Keratinocyte (primary cell): ENCODE data around the gene NR6A1. TPM values are rescaled to one million over a fixed set of nuclear protein-coding genes. Genes with fewer than 3 reads are reported as not detected.

Experiments used
- DNase-seq: peaks from one replicate; pipeline ENCODE4 v3.0.0-alpha.2; 2011; ENCODE audit warnings: low read depth, missing footprints, low spot score
- FAIRE-seq: peaks from 2 replicates; lab custom pipeline; 2011; peaks lifted over from hg19 to GRCh38; lab: Jason Lieb, UNC
- H2AFZ ChIP-seq: 2 replicates; pipeline ENCODE4 v1.6.0; 2012; ENCODE audit warnings: low read length, control low read depth, inconsistent platforms; ENCODE audit not compliant: control insufficient read depth
- H3K27ac ChIP-seq: 2 replicates; pipeline ENCODE4 v1.5.1; 2011; ENCODE audit warnings: low read length; ENCODE audit not compliant: control insufficient read depth, insufficient read depth
- H3K27me3 ChIP-seq: 3 replicates; pipeline ENCODE4 v1.6.0; 2011; ENCODE audit warnings: low read length; ENCODE audit not compliant: control insufficient read depth, insufficient read depth; ENCODE audit errors: extremely low read depth
- H3K36me3 ChIP-seq, 2 experiments: 2 replicates in 1 of 2; 3 replicates in 1 of 2; pipeline ENCODE4 v1.5.1; 2011; ENCODE audit warnings: low read length in 2 of 2, mild to moderate bottlenecking in 1 of 2; ENCODE audit not compliant: control insufficient read depth in 2 of 2, insufficient read depth in 2 of 2; ENCODE audit errors: extremely low read depth in 1 of 2
- H3K4me1 ChIP-seq: 3 replicates; pipeline ENCODE4 v1.5.1; 2011; ENCODE audit warnings: low read length; ENCODE audit not compliant: control insufficient read depth, insufficient read depth; ENCODE audit errors: extremely low read depth
- H3K4me2 ChIP-seq: 3 replicates; pipeline ENCODE4 v1.6.0; 2011; ENCODE audit warnings: low read depth, low read length; ENCODE audit not compliant: control insufficient read depth, insufficient read depth; ENCODE audit errors: extremely low read depth
- H3K4me3 ChIP-seq, 3 experiments: fragments of 200-600 bp in 1 of 3; sonication (generic) in 1 of 3; 2 replicates in 2 of 3; 3 replicates in 1 of 3; pipeline ENCODE4 v1.5.1; 2011 to 2016; ENCODE audit warnings: low read length in 3 of 3, mild to moderate bottlenecking in 3 of 3, control low read depth in 2 of 3, inconsistent platforms in 1 of 3, low read depth in 1 of 3, mixed read lengths in 1 of 3, mixed run types in 1 of 3, moderate library complexity in 1 of 3; ENCODE audit not compliant: control insufficient read depth in 2 of 3, insufficient read depth in 2 of 3; ENCODE audit errors: extremely low read depth in 1 of 3
- H3K79me2 ChIP-seq: 2 replicates; pipeline ENCODE4 v1.6.0; 2012; ENCODE audit warnings: low read length; ENCODE audit not compliant: control insufficient read depth, insufficient read depth
- H3K9ac ChIP-seq: 3 replicates; pipeline ENCODE4 v1.6.0; 2011; ENCODE audit warnings: low read length; ENCODE audit not compliant: control insufficient read depth, insufficient read depth; ENCODE audit errors: extremely low read depth
- H3K9me1 ChIP-seq: 3 replicates; pipeline ENCODE4 v1.6.0; 2011; ENCODE audit warnings: low read length; ENCODE audit not compliant: control insufficient read depth, insufficient read depth; ENCODE audit errors: extremely low read depth
- H3K9me3 ChIP-seq: 2 replicates; pipeline ENCODE4 v1.5.1; 2012; ENCODE audit warnings: low read depth, low read length; ENCODE audit not compliant: control insufficient read depth
- H4K20me1 ChIP-seq: 3 replicates; pipeline ENCODE4 v1.6.0; 2011; ENCODE audit warnings: low read length; ENCODE audit not compliant: control insufficient read depth, insufficient read depth; ENCODE audit errors: extremely low read depth
- CTCF ChIP-seq, 3 experiments: IDR thresholded peaks in 1 of 3; conservative IDR thresholded peaks in 1 of 3; optimal IDR thresholded peaks in 1 of 3; 2 replicates in 2 of 3; 3 replicates in 1 of 3; pipeline versions ENCODE3 to v1.5.1; 2011; ENCODE audit warnings: low read length in 3 of 3, mild to moderate bottlenecking in 3 of 3, moderate library complexity in 2 of 3, control low read depth in 1 of 3, inconsistent platforms in 1 of 3; ENCODE audit not compliant: insufficient read depth in 2 of 3; ENCODE audit errors: extremely low read depth in 1 of 3
- EZH2 ChIP-seq: IDR thresholded peaks from one replicate; pipeline ENCODE4 v1.6.1; 2012; ENCODE audit warnings: inconsistent platforms, mild to moderate bottlenecking, low read length, moderate library complexity
- dilution Hi-C: fragments of 300-500 bp; cut with MboI; formaldehyde crosslinking; loops from one replicate; pipeline ENCODE4 v1.7.0; 2020; ENCODE audit warnings: low sequenced_read_pairs; ENCODE audit not compliant: extremely low pct_ligation_motif_present
- polyA plus RNA-seq, 5 experiments: library from polyadenylated mRNA; depleted of rRNA in 3 of 5; stranded (reverse) in 3 of 5; stranded (forward) in 1 of 5; unstranded in 1 of 5; fragments of >200 nt; gene quantifications; 1 replicate in 1 of 5; 2 replicates in 3 of 5; 3 replicates in 1 of 5; pipeline versions ENCODE4 v1.2.1 to v1.2.3, GENCODE V29; 2011 to 2012; ENCODE audit warnings: missing spikeins in 2 of 5, low read depth in 1 of 5, low replicate concordance in 1 of 5

NR6A1 gene
- polyA plus RNA-seq, 1 donor (not counting 4 experiments of a cell fraction or from before 2014, with no cell fraction given), result 1.8 TPM

GRCh38 chr9:124615100-124615742 lies 155.9 kb downstream of the NR6A1 start:
- no peak for DNase-seq
- Histone ChIP-seq H3K79me2 (no peaks in the 10 kb centered on the region), H3K9ac (no peak overlapping the region), H2AFZ (no peak overlapping the region), H3K36me3 (no peaks in the 10 kb centered on the region), H3K27ac (no peak overlapping the region), H3K27me3 (no peaks in the 10 kb centered on the region), H4K20me1 (no peaks in the 10 kb centered on the region), H3K9me3 (no peaks in the 10 kb centered on the region), H3K9me1 (no peaks in the 10 kb centered on the region), H3K4me2 (no peak overlapping the region), H3K4me3 (no peak overlapping the region), H3K4me1 (peaks cover 3% of the 10 kb centered on the region)
- no peak for FAIRE-seq
- TF ChIP-seq CTCF (optimal IDR thresholded peaks at IDR 0.05 in 1 of 3, IDR thresholded peaks at IDR 0.05 in 1 of 3, conservative IDR thresholded peaks at IDR 0.05 in 1 of 3; ENCODE audit: extremely low read depth in 1 of 3, insufficient read depth in 2 of 3, low read length in 3 of 3) (no peak), EZH2 (no peak)
- dilution Hi-C loops, result no loop called here

- H3K4me2 ChIP-seq, result no peak overlapping the region
- FAIRE-seq, result no peak
- H3K9ac ChIP-seq, result no peak overlapping the region
- no peaks in the 10 kb centered on the region for H4K20me1 ChIP-seq
- no peaks in the 10 kb centered on the region for H3K9me1 ChIP-seq
- no peak overlapping the region for H3K27ac ChIP-seq
- no peaks in the 10 kb centered on the region for H3K36me3 ChIP-seq
- H3K9me3 ChIP-seq, result no peaks in the 10 kb centered on the region
- H3K4me3 ChIP-seq, result no peak overlapping the region
- peaks cover 3% of the 10 kb centered on the region for H3K4me1 ChIP-seq
- TF ChIP-seq EZH2 (no peak), CTCF (optimal IDR thresholded peaks at IDR 0.05 in 1 of 3, IDR thresholded peaks at IDR 0.05 in 1 of 3, conservative IDR thresholded peaks at IDR 0.05 in 1 of 3; ENCODE audit: extremely low read depth in 1 of 3, insufficient read depth in 2 of 3, low read length in 3 of 3) (no peak)
- no peaks in the 10 kb centered on the region for H3K27me3 ChIP-seq
- H2AFZ ChIP-seq, result no peak overlapping the region
- no peaks in the 10 kb centered on the region for H3K79me2 ChIP-seq
- dilution Hi-C loops, result no loop called here
- no peak for DNase-seq
These were observed 157.3 kb downstream of the NR6A1 start for GRCh38 chr9:124613849-124614248.
